Activated CD4-positive, alpha-beta memory T cell treated with anti-CD3 and anti-CD28 coated beads, Interleukin-2, amount 10 ng/mL, durations not matched to agents 7 days and 5 days (primary cell): Measurements from ENCODE around the gene FEV. TPM values are rescaled to one million over a fixed set of nuclear protein-coding genes. Genes with fewer than 3 reads are reported as not detected.

Experiments used
- CTCF ChIA-PET: fragments of 350-600 bp; sonication (Branson Sonifier 250); formaldehyde crosslinking; loops from one replicate; lab custom pipeline; 2021; ENCODE audit warnings: antibody characterized with exemption, inconsistent platforms; lab: Charles Lee
- POLR2A ChIA-PET: fragments of 350-600 bp; sonication (Branson Sonifier 250); formaldehyde crosslinking; loops from one replicate; lab custom pipeline; 2021; ENCODE audit warnings: antibody characterized with exemption; lab: Charles Lee
- DNase-seq: peaks from one replicate; pipeline ENCODE4 v3.0.0-alpha.2; 2020
- H3K27ac Mint-ChIP-seq: one replicate; pipeline ENCODE4 v1.8.0; 2021; ENCODE audit warnings: mild to moderate bottlenecking, mixed read lengths
- H3K27me3 Mint-ChIP-seq: one replicate; pipeline ENCODE4 v1.8.0; 2021; ENCODE audit warnings: mixed read lengths
- H3K36me3 Mint-ChIP-seq: one replicate; pipeline ENCODE4 v1.8.0; 2021; ENCODE audit warnings: low read depth, mixed read lengths
- H3K4me1 Mint-ChIP-seq: one replicate; pipeline ENCODE4 v1.8.0; 2021; ENCODE audit warnings: mixed read lengths
- H3K4me3 Mint-ChIP-seq: one replicate; pipeline ENCODE4 v1.8.0; 2021; ENCODE audit warnings: mild to moderate bottlenecking, mixed read lengths
- H3K9me3 Mint-ChIP-seq: one replicate; pipeline ENCODE4 v1.8.0; 2021; ENCODE audit warnings: mixed read lengths
- total RNA-seq, 2 experiments: library from RNA; stranded (reverse); gene quantifications; one replicate each; pipeline ENCODE4 v1.2.3, GENCODE V29; 2021

FEV gene
- total RNA-seq, 2 experiments from 2014 or later = not detected

DNA sequence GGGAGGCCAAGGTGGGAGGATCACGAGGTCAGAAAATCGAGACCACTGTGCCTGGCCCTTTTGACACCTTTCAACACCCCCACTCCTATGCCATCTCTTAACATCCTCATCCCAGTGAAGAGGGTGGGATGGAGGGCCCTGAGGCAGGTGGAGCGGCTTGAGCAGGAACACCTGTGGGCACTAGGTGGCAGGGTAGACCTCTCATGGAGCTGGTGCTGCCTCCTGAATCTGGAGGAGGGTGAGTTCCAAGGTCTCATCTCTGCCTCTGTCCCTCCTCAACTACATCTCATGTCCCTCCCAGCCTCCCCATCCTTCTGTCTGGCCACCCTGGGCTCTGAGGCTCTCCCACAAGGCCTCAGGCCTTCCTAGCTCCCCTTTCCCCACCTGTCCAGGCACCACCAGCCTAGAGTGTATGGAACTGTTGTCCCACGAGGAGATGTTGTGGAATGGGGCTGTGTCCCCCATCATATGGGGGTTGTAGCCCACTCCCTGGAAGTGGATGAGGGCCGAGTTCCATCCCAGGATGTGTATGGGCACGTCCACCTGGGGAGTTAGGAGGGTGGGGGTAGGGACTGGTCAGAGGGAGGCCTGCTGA, 25.3 kb upstream of the FEV start:
- Mint-ChIP-seq H3K4me1 (no peaks in the 10 kb centered on the region), H3K9me3 (no peaks in the 10 kb centered on the region), H3K36me3 (no peaks in the 10 kb centered on the region), H3K27me3 (peaks cover 11% of the 10 kb centered on the region), H3K4me3 (no peak overlapping the region), H3K27ac (no peak overlapping the region)
- no peak for DNase-seq
- ChIA-PET POLR2A (no interaction called here), CTCF (interaction anchor here (0.6 to 4.0 kb wide), 9 partner anchors 13 to 221 kb away, joined by 3 to 16 read pairs (median 3); no protein-coding TSS in a partner anchor)

DNA sequence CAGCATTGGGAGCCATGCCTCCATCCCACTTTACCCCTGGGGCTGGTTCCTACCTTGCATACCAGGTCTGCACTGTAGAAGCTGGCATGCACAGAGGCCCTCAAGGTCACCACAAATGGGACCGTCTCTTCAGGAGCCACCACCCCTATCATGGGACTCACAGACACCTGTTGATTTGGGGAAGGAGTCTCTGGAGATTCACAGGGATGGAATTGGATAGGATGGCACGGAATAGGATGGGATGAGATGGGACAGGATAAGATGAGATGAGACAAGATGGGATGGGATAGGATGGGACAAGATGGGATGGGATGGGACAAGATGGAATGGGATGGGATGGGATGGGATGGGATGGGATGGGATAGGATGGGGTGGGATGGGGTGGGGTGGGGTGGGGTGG, 24.3 kb upstream of the FEV start:
- Mint-ChIP-seq H3K4me3 (no peak overlapping the region), H3K36me3 (no peaks in the 10 kb centered on the region), H3K27me3 (peaks cover 18% of the 10 kb centered on the region), H3K27ac (no peak overlapping the region), H3K4me1 (no peaks in the 10 kb centered on the region), H3K9me3 (no peaks in the 10 kb centered on the region)
- POLR2A ChIA-PET = no interaction called here
- CTCF ChIA-PET = interaction anchor here (0.8 to 4.0 kb wide), 4 partner anchors 14 to 146 kb away, joined by 3 to 16 read pairs (median 8); no protein-coding TSS in a partner anchor
- no peak for DNase-seq

DNA sequence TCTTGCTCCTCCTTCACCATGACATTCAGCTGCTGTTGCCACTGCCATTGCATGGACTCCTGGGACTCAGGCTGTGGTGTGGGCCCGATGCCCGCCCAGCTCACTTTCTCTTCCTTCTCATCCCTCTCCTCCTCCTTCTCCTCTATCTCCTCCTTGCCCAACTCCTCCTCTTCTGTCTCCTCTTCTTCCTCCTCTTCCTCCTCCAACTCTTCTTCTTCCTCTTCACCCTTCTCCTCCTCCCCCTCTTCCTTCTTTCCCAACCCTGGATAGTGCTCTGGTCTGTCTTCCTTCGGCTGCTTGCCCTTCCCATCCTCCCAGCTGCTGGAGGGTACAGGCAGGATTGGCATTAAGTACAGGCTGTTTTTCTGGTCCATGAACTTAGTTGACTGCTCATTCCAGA, 19.0 kb upstream of the FEV start:
- Mint-ChIP-seq H3K4me3 (no peak overlapping the region), H3K27ac (no peak overlapping the region), H3K4me1 (peaks cover 7% of the 10 kb centered on the region), H3K36me3 (no peaks in the 10 kb centered on the region), H3K27me3 (peaks cover 59% of the 10 kb centered on the region), H3K9me3 (no peaks in the 10 kb centered on the region)
- POLR2A ChIA-PET = no interaction called here
- no peak for DNase-seq
- CTCF ChIA-PET = interaction anchor here (1.5 kb wide), 2 partner anchors 26 to 106 kb away, joined by 4 read pairs; no protein-coding TSS in a partner anchor

GRCh38 chr2:219003267-219003634, 18.3 kb upstream of the FEV start:
- H3K27ac Mint-ChIP-seq = no peak overlapping the region
- no peak for DNase-seq
- no peaks in the 10 kb centered on the region for H3K9me3 Mint-ChIP-seq
- no peak overlapping the region for H3K4me3 Mint-ChIP-seq
- ChIA-PET POLR2A (no interaction called here), CTCF (interaction anchor here (1.5 kb wide), 2 partner anchors 105 to 106 kb away, joined by 4 read pairs; no protein-coding TSS in a partner anchor)
- peaks cover 7% of the 10 kb centered on the region for H3K4me1 Mint-ChIP-seq
- H3K36me3 Mint-ChIP-seq = no peaks in the 10 kb centered on the region
- H3K27me3 Mint-ChIP-seq = peaks cover 64% of the 10 kb centered on the region

DNA sequence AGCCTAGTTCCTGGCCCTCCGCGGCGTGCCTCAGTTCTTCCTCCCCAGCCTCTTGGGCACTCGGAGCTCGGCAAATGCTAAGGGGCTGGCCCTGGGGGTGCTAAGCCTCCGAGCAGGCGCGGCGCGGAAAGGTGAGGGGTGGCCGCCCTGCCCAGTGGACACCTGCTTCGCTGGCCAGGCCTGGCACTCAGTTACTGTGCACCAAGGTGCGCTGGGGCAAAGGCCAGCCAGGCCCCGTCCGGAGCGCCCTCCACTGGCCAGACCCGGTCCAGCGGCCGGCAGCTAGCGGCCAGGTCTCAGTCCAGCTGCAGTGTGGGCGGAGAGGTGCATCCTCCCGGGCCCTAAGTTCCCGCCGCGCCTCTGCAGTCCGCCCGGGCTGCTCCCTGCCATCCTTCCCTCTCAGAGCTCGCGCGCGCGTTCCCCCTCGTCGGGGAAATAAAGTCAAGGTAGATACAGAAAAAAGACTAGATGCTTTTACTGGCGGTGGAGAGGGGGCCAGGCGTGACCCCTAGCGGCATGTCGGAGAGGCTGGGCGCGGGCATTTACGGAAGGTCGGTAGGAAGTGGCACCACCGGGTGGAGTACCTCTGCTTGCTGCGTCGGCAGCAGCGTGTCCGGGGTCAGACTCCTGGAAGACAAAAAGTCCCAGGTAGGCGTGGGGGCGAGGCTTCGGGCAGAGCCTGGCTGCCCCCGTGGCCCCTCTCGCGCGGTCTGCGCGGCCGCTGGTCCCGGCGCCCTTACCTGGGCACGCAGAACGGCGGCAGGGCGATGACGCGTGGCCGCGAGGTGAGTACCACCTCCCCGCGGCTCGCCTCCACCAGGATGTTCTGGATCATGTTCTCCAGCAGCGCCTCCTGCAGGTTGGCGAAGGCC, 17.6 kb upstream of the FEV start:
- ChIA-PET POLR2A (interaction anchor here (1.1 to 1.2 kb wide), 2 partner anchors 21 to 23 kb away, joined by 3 to 4 read pairs; no protein-coding TSS in a partner anchor), CTCF (interaction anchor here (1.2 to 1.5 kb wide), 2 partner anchors 21 to 104 kb away, joined by 4 read pairs; no protein-coding TSS in a partner anchor)
- no peaks in the 10 kb centered on the region for H3K36me3 Mint-ChIP-seq
- no peak overlapping the region for H3K27ac Mint-ChIP-seq
- peaks cover 67% of the 10 kb centered on the region for H3K27me3 Mint-ChIP-seq
- peak; percentile 43 for DNase-seq
- H3K4me1 Mint-ChIP-seq = peaks cover 7% of the 10 kb centered on the region
- no peak overlapping the region for H3K4me3 Mint-ChIP-seq
- no peaks in the 10 kb centered on the region for H3K9me3 Mint-ChIP-seq

DNA sequence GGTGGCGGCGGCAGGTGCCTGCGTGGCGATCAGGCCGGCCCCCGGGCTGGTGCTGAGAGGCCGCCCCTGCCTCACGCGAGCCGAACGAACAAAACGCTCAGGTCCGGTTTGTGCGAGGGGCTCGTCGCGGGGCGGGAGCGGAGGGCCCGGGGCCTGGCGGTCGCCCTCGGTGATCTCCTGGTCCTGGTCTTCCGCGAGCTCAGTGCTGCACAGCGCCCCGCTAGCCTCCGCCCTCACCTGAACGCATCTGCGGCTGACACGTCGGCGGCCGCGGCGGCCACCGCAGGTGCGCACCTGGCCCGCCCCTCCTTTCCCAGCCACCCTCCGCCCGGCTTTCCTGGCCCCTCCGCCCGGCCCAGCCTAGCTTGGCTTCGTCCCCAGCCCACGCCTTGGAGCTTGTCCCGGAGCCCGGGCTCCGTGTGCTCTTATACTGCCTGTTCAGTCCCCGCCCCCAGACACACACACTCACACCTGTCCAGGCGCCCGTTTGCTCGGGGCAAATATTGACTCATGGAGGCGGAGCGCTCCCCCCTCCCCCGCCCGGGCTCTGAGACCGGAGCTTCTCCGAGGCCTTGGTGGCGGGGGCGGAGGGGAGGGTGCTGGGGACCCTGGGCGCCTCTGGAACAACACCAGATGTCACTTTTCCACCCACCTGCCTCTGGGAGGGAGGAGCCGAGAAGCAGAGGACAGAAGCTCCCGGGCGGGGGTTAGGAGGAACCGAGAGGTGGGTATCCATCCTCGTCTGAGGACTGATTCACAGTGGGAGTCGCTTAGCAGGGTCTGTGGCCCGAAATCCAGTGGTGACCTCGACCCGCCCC, 16.8 kb upstream of the FEV start:
- Mint-ChIP-seq H3K27ac (no peak overlapping the region), H3K36me3 (no peaks in the 10 kb centered on the region), H3K27me3 (peaks cover 74% of the 10 kb centered on the region), H3K9me3 (no peaks in the 10 kb centered on the region), H3K4me3 (no peak overlapping the region), H3K4me1 (peaks cover 7% of the 10 kb centered on the region)
- no peak for DNase-seq
- POLR2A ChIA-PET = interaction anchor here (1.1 to 1.2 kb wide), 2 partner anchors 21 to 22 kb away, joined by 3 to 4 read pairs; no protein-coding TSS in a partner anchor
- CTCF ChIA-PET = interaction anchor here (1.2 to 1.5 kb wide), 3 partner anchors 21 to 293 kb away, joined by 4 to 5 read pairs (median 4); no protein-coding TSS in a partner anchor

GRCh38 chr2:219001100-219001576, 16.2 kb upstream of the FEV start:
- POLR2A ChIA-PET = interaction anchor here (1.1 to 1.2 kb wide), 2 partner anchors 20 to 21 kb away, joined by 3 to 4 read pairs; no protein-coding TSS in a partner anchor
- Mint-ChIP-seq H3K36me3 (no peaks in the 10 kb centered on the region), H3K27me3 (peaks cover 76% of the 10 kb centered on the region), H3K9me3 (no peaks in the 10 kb centered on the region), H3K27ac (no peak overlapping the region), H3K4me3 (no peak overlapping the region), H3K4me1 (peaks cover 7% of the 10 kb centered on the region)
- CTCF ChIA-PET = interaction anchor here (1.2 kb wide), 1 partner anchor 294 kb away, joined by 5 read pairs; no protein-coding TSS in a partner anchor
- DNase-seq = no peak

GRCh38 chr2:219000569-219000960, 15.6 kb upstream of the FEV start:
- H3K27me3 Mint-ChIP-seq = peaks cover 78% of the 10 kb centered on the region
- ChIA-PET CTCF (no interaction called here), POLR2A (no interaction called here)
- no peak for DNase-seq
- no peak overlapping the region for H3K27ac Mint-ChIP-seq
- H3K4me3 Mint-ChIP-seq = no peak overlapping the region
- no peaks in the 10 kb centered on the region for H3K36me3 Mint-ChIP-seq
- H3K4me1 Mint-ChIP-seq = peaks cover 7% of the 10 kb centered on the region
- H3K9me3 Mint-ChIP-seq = no peaks in the 10 kb centered on the region

DNA sequence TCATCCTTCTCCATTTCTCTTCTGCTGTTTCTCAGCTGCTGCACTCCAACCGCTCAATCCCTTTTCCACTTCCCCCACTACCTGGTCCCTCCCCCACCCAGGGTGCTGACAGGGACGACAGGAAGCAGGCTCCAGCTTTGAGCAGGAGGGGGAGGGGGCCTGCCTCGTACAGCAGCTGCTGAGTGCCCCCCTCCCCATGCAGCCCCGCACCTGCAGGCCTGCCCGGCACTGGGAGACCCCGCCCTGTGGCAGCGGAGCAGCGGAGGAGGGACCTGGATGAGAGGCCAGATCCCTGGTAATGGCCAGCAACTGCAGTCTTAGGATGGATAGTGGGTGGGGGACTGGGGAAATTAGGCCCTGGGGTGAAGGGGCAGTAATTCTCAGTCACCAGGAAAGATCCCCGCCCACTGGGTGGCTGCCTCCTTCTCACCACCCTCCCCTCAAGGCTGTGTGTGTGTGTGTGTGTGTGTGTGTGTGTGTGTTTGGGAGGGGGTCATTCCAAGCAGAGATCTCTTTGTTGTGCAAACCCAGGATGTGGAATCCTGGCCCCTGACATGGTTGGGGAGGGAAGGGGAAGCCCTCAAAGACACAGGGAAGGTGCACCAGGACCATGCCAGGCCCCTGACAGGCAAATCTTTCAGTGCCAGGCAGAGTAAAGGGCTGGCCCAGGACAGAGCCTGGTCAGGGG, 15.0 kb upstream of the FEV start:
- Mint-ChIP-seq H3K36me3 (no peaks in the 10 kb centered on the region), H3K27ac (no peak overlapping the region), H3K4me3 (no peak overlapping the region), H3K4me1 (peaks cover 7% of the 10 kb centered on the region), H3K27me3 (peaks cover 78% of the 10 kb centered on the region), H3K9me3 (no peaks in the 10 kb centered on the region)
- ChIA-PET CTCF (no interaction called here), POLR2A (no interaction called here)
- DNase-seq = no peak

- Mint-ChIP-seq H3K36me3 (no peaks in the 10 kb centered on the region), H3K27ac (no peak overlapping the region), H3K4me3 (no peak overlapping the region), H3K9me3 (no peaks in the 10 kb centered on the region), H3K4me1 (peaks cover 7% of the 10 kb centered on the region), H3K27me3 (peaks cover 80% of the 10 kb centered on the region)
- CTCF ChIA-PET = interaction anchor here (7.4 kb wide), 1 partner anchor 18 kb away, joined by 51 read pairs; no protein-coding TSS in a partner anchor
- DNase-seq = no peak
- POLR2A ChIA-PET = no interaction called here
Measured at GRCh38 chr2:218999021-218999880, 14.3 kb upstream of the FEV start.

- no peak for DNase-seq
- Mint-ChIP-seq H3K27ac (no peak overlapping the region), H3K4me1 (peaks cover 12% of the 10 kb centered on the region), H3K9me3 (no peaks in the 10 kb centered on the region), H3K27me3 (peaks cover 79% of the 10 kb centered on the region), H3K36me3 (no peaks in the 10 kb centered on the region), H3K4me3 (no peak overlapping the region)
- ChIA-PET CTCF (interaction anchor here (7.4 kb wide), 1 partner anchor 17 kb away, joined by 51 read pairs; no protein-coding TSS in a partner anchor), POLR2A (no interaction called here)
Measured at GRCh38 chr2:218998414-218999002, 13.5 kb upstream of the FEV start.
